Heart left ventricle (tissue), 13 donors: ENCODE results near the gene DNHD1.

Source experiments
- POLR2A ChIP-seq, 2 donors: fragments of 450-650 bp; IDR thresholded peaks; one replicate each; pipeline ENCODE4 v1.6.1; 2017; ENCODE audit warnings: antibody characterized with exemption in 2 of 2, mild to moderate bottlenecking in 2 of 2, moderate library complexity in 2 of 2
- TF ChIP-seq, protein P1 (sequence below), 12 donors: fragments of 200-600 bp; sonication (generic) in 4 of 12; IDR thresholded peaks; one replicate each; pipeline versions ENCODE4 v1.5.0 to v1.8.0; 2018 to 2022; ENCODE audit warnings: antibody characterized with exemption in 12 of 12, mild to moderate bottlenecking in 5 of 12
- donor health status: ischemic (EF 13 %, LVEDD 7.1; RV severe dilation, severe dysfunction).
- donor health status: DM: no; HTN: yes; CAD: no.
- donor health status: DM: no; HTN: no; CAD: no.
- donor health status: ischemic (EF 25% LVEDD 6.9; RV normal size, moderate dysfunction).
- donor health status: ischemic (EF 25% LVEDD 5.7; RV mildly dilated, moderate dysfunction).
- donor health status: ischemic (EF 35%, LVEDD 5.7; RV mildly dilated, moderate dysfunction).
- donor health status: nonischemic (EF 11% LVEDD 7.7; RV severe dilation, severe dysfunction).
- donor health status: DM: yes; HTN: yes; CAD: no.
- donor health status: PGD.
- donor health status: ischemic (EF 29% LVEDD 5.4; RV normal size, mild dysfunction).
- donor health status: nonischemic (EF 23%, LVEDD 6.1; RV moderate dilation, normal function).

DNA sequence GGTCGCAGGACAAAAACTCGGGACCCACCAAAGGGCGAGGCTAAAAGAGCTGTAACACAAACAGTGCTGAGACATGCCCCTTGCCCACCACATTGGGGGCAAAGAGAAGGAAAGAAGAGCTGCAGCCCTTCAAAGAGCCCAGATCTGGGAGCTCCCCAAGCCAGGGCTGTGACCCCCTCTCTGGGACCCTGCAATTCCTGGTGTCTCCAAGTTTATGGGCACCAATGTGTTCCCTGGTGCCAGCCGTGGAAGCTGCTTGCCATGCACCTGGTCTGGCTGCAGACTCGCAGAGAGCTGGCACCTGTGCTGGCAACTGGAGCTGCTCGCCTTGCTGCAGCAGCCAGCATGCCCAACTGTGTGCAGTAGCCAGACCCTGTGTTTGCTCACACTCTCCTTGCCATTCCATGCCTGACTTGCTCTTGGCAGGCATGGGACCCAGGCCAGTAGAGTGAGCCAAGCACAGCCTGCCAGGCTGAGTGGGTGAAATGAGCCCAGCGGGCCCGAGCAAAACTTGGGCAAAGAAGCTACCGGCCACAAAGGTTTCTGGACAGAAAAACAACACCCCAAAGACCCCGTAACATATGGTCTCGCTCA is 90.4 kb downstream of the DNHD1 start:
- no peak for TF ChIP-seq POLR2A (IDR thresholded peaks at IDR 0.05)
- TF ChIP-seq, protein P1, sequence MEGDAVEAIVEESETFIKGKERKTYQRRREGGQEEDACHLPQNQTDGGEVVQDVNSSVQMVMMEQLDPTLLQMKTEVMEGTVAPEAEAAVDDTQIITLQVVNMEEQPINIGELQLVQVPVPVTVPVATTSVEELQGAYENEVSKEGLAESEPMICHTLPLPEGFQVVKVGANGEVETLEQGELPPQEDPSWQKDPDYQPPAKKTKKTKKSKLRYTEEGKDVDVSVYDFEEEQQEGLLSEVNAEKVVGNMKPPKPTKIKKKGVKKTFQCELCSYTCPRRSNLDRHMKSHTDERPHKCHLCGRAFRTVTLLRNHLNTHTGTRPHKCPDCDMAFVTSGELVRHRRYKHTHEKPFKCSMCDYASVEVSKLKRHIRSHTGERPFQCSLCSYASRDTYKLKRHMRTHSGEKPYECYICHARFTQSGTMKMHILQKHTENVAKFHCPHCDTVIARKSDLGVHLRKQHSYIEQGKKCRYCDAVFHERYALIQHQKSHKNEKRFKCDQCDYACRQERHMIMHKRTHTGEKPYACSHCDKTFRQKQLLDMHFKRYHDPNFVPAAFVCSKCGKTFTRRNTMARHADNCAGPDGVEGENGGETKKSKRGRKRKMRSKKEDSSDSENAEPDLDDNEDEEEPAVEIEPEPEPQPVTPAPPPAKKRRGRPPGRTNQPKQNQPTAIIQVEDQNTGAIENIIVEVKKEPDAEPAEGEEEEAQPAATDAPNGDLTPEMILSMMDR (IDR thresholded peaks at IDR 0.05): no peak
